ENCODE data around the gene NXPH3.

Gene NXPH3

GRCh38 chr17:49574945-49575678 lies 559 bp upstream of the NXPH3 start:
- DNase-seq, result no peak

- DNase-seq, result peak in 13 of 51 donors; percentile 8 to 54 (median 28)
These were observed 631 bp downstream of the NXPH3 start for GRCh38 chr17:49576088-49576916.

- no peak for DNase-seq
These were observed 1.4 kb downstream of the NXPH3 start for GRCh38 chr17:49576917-49577649.

GRCh38 chr17:49577650-49577934 lies 1.9 kb downstream of the NXPH3 start:
- no peak for DNase-seq

- no peak for DNase-seq
These were observed 2.3 kb downstream of the NXPH3 start for GRCh38 chr17:49577963-49578362.

- no peak for DNase-seq
These were observed 2.7 kb downstream of the NXPH3 start for GRCh38 chr17:49578414-49578813.

GRCh38 chr17:49578952-49579500 lies 3.4 kb downstream of the NXPH3 start:
- DNase-seq, result no peak

- DNase-seq, result no peak
These were observed 3.9 kb downstream of the NXPH3 start for GRCh38 chr17:49579522-49579921.

GRCh38 chr17:49580055-49580721 lies 4.5 kb downstream of the NXPH3 start:
- no peak for DNase-seq

- no peak for DNase-seq
These were observed 5.4 kb downstream of the NXPH3 start for GRCh38 chr17:49580981-49581647.

GRCh38 chr17:49581648-49581998 lies 6.0 kb downstream of the NXPH3 start:
- no peak for DNase-seq

- no peak for DNase-seq
These were observed 6.5 kb downstream of the NXPH3 start for GRCh38 chr17:49582055-49582722.

GRCh38 chr17:49582789-49583188 lies 7.1 kb downstream of the NXPH3 start:
- DNase-seq, result peak in 1 of 51 donors; percentile 3

GRCh38 chr17:49583226-49583625 lies 7.6 kb downstream of the NXPH3 start:
- DNase-seq, result no peak

- no peak for DNase-seq
These were observed 8.2 kb downstream of the NXPH3 start for GRCh38 chr17:49583889-49584288.

- no peak for DNase-seq
These were observed 9.9 kb downstream of the NXPH3 start for GRCh38 chr17:49585422-49586027.

GRCh38 chr17:49587366-49588073 lies 11.8 kb downstream of the NXPH3 start:
- no peak for DNase-seq

- DNase-seq, result no peak
These were observed 12.6 kb downstream of the NXPH3 start for GRCh38 chr17:49588312-49588711.

All from hypothalamus (tissue), 51 donors.